Uterus (tissue), 2 donors: Measurements from ENCODE around the gene EXTL2.

Experiments used
- POLR2A ChIP-seq, 2 donors: fragments of 450-650 bp; IDR thresholded peaks; one replicate each; pipeline ENCODE4 v1.6.1; 2016; ENCODE audit warnings: antibody characterized with exemption in 2 of 2, mild to moderate bottlenecking in 1 of 2, moderate library complexity in 1 of 2
- TF ChIP-seq, protein P1 (sequence below), 4 experiments: fragments of 200-600 bp in 2 of 4; fragments of 450-650 bp in 2 of 4; sonication (generic) in 2 of 4; IDR thresholded peaks; one replicate each; pipeline ENCODE4 v1.5.1; 2016 to 2019; ENCODE audit warnings: antibody characterized with exemption in 4 of 4, mild to moderate bottlenecking in 2 of 4, moderate library complexity in 1 of 4

DNA sequence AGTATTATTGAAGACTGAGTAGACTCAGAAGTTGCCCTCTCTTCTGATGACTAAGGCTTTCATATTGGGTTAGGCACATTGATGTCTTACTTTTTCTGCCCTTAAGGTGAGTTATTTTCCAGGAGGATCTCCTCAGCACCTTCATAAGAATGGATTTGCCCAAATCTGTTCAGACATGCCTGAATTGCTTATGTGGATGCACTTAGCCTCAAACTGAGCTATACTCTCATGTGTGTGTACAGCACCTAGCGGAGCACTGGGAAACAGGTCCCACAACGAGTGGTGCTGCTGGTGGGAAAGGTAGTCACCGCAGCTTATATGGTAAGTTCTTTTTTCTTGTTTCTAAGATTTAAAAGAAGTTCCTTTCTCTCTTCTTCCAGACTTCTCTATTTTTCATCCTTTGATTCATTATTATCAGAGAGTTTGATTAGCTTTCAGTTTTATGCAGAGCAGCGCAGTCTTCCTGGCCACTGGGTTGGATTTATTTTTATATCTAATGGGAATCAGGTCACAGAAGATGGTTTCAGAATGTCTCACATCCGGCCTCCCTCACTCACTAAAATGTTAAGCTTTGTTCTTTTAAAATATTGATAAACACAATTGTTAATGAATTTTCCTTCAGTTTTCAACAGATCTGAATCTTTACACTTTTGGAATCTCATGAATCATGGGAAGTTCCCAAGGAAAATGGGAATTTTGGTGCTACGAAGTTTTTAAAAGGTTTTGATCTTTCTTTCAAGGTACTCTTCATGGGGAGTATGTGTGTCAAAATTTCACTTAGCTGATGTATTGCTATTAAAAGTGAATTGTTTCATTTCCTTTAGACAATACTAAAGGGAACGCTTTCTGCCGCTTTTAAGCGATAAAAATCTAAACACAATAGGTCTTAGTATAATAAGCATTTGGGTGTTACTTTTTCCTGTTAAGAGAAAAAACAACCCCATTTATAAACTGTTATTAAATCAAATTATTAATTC is 58.5 kb downstream of the EXTL2 start:
- TF ChIP-seq, protein P1, sequence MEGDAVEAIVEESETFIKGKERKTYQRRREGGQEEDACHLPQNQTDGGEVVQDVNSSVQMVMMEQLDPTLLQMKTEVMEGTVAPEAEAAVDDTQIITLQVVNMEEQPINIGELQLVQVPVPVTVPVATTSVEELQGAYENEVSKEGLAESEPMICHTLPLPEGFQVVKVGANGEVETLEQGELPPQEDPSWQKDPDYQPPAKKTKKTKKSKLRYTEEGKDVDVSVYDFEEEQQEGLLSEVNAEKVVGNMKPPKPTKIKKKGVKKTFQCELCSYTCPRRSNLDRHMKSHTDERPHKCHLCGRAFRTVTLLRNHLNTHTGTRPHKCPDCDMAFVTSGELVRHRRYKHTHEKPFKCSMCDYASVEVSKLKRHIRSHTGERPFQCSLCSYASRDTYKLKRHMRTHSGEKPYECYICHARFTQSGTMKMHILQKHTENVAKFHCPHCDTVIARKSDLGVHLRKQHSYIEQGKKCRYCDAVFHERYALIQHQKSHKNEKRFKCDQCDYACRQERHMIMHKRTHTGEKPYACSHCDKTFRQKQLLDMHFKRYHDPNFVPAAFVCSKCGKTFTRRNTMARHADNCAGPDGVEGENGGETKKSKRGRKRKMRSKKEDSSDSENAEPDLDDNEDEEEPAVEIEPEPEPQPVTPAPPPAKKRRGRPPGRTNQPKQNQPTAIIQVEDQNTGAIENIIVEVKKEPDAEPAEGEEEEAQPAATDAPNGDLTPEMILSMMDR (IDR thresholded peaks at IDR 0.05): no peak
- TF ChIP-seq POLR2A (IDR thresholded peaks at IDR 0.05): no peak
